ENCODE results near the gene GNG7. TPM values are rescaled to one million over a fixed set of nuclear protein-coding genes. Genes with fewer than 3 reads are reported as not detected.

GNG7 gene
- total and polyA plus RNA-seq, 2 donors (not counting 3 experiments of a cell fraction or from before 2014, with no cell fraction given) = 0.29 to 0.84 TPM

DNA sequence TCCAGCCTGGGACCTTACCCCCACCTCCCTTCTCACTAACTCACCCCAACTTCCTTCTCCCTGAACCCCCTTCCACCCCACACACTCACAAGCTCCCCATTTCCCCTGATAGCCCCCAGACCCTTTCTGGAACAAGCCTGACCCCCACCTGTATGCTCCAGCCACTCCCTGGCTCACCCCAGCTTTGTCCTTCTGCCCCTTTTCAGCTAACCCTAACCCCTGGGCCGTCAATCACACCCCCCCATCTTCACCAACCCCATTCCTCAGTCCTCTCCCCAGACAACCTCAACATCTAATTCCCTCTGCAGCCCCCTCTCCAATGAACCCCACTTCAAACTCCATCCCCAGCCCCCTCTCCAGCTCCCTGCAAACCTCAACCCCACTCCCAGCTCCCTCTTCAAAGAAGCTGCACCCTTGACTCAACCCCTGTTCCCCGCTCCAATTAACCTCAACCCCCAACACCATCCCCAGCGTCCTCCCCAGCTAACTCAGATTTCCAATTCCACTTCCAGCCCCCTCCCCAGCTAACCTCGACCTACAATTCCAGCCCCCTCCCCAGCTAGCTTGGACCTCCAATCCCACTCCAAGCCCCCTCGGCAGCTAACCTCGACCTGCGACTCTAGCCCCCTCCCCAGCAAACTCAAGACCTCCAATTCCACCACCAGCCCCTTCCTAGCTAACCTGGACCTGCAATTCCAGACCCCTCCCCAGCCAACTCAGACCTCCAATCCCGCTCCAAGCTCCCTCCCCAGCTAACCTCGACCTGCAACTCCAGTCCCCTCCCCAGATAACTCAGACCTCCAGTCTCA is 929 bp downstream of the GNG7 start:
- peaks cover 20 to 25% of the 10 kb centered on the region in 2 experiments for H3K27me3 ChIP-seq (ENCODE audit: control insufficient read depth in 2 of 2, insufficient read depth in 2 of 2, low read length in 2 of 2)
- DNase-seq (ENCODE audit: low read depth, low spot score) (no peak), FAIRE-seq (no peak)
- ChIA-PET POLR2A (no interaction called here), CTCF (interaction anchor here (1.2 to 2.0 kb wide), 3 partner anchors 38 to 53 kb away, joined by 4 to 7 read pairs (median 5); no protein-coding TSS in a partner anchor)
- H4K20me1 ChIP-seq (replicated peaks; ENCODE audit: control insufficient read depth, extremely low read depth, insufficient read depth, low read length) = no peaks in the 10 kb centered on the region
- H3K9ac ChIP-seq (replicated peaks; ENCODE audit: extremely low read depth, insufficient read depth, low read length) = no peak overlapping the region
- dilution Hi-C loops (cut with MboI; ENCODE audit: extremely low pct_ligation_motif_present, low sequenced_read_pairs) = no loop called here
- no peaks in the 10 kb centered on the region for H3K9me1 ChIP-seq (replicated peaks; ENCODE audit: control insufficient read depth, extremely low read depth, insufficient read depth, low read length)
- H3K79me2 ChIP-seq (ENCODE audit: control insufficient read depth, insufficient read depth, low read length) = no peaks in the 10 kb centered on the region
- H3K27ac ChIP-seq (ENCODE audit: insufficient read depth, low read depth, low read length) = no peak overlapping the region
- no peaks in the 10 kb centered on the region for H3K4me1 ChIP-seq (ENCODE audit: control insufficient read depth, extremely low read depth, insufficient read depth, low read length)
- H3K4me2 ChIP-seq (ENCODE audit: insufficient read depth, low read length) = no peak overlapping the region
- no peaks in the 10 kb centered on the region for H3K9me3 ChIP-seq (replicated peaks; ENCODE audit: control insufficient read depth, insufficient read depth, low read length)
- BruUV-seq (replicated peaks) = no TSS peak
- intact Hi-C loops (cut with micrococcal nuclease) = no loop called here
- H3K4me3 ChIP-seq (replicated peaks in 1 of 3; ENCODE audit: insufficient read depth in 1 of 3, low read depth in 1 of 3, low read length in 3 of 3) = no peak overlapping the region
- no peak for TF ChIP-seq POLR2A (IDR thresholded peaks at IDR 0.05; ENCODE audit: low read depth, low read length)
- TF ChIP-seq FOS (IDR thresholded peaks at IDR 0.05; ENCODE audit: borderline replicate concordance, insufficient read depth, low read length) = no peak
- TF ChIP-seq EZH2 (IDR thresholded peaks at IDR 0.05; ENCODE audit: borderline replicate concordance, low read depth, low read length, severe bottlenecking) = peak; percentile 63
- TF ChIP-seq CTCF (IDR thresholded peaks at IDR 0.05; ENCODE audit: extremely low read depth in 1 of 2, insufficient read depth in 1 of 2, low read depth in 1 of 2, low read length in 2 of 2) = no peak
- H3K36me3 ChIP-seq (ENCODE audit: control insufficient read depth in 2 of 2, extremely low read depth in 1 of 2, insufficient read depth in 2 of 2, low read length in 2 of 2) = no peaks in the 10 kb centered on the region
- no peak overlapping the region for H2AFZ ChIP-seq (ENCODE audit: low read depth, low read length)

Data from endothelial cell of umbilical vein (primary cell).